ENCODE results near the gene RORB.

DNA sequence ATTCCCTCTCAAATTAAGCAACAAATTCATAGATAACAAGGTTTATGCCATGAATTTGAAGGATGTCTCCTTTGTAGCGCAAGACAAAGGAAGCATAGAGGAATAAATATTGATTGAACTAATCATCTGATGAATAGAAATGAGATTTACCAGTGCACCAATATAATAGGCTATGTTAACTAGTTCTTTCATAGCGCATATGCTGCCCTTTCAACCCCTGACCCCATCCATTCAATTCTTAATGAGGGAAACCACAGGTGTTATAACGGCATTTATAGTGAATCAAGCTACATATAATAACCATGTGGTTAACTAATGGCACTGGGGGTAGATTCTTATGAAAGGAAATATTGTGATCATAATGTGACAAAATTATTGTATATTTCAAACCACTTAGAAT lies 6.5 kb downstream of the RORB start:
- TF ChIP-seq EP300 (IDR thresholded peaks at IDR 0.05) (no peak), POLR2A (IDR thresholded peaks at IDR 0.05) (no peak), POLR2AphosphoS5 (IDR thresholded peaks at IDR 0.05) (no peak)
- TF ChIP-seq, protein P1, sequence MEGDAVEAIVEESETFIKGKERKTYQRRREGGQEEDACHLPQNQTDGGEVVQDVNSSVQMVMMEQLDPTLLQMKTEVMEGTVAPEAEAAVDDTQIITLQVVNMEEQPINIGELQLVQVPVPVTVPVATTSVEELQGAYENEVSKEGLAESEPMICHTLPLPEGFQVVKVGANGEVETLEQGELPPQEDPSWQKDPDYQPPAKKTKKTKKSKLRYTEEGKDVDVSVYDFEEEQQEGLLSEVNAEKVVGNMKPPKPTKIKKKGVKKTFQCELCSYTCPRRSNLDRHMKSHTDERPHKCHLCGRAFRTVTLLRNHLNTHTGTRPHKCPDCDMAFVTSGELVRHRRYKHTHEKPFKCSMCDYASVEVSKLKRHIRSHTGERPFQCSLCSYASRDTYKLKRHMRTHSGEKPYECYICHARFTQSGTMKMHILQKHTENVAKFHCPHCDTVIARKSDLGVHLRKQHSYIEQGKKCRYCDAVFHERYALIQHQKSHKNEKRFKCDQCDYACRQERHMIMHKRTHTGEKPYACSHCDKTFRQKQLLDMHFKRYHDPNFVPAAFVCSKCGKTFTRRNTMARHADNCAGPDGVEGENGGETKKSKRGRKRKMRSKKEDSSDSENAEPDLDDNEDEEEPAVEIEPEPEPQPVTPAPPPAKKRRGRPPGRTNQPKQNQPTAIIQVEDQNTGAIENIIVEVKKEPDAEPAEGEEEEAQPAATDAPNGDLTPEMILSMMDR (IDR thresholded peaks at IDR 0.05), result no peak

Measured in suprapubic skin (tissue), 4 donors.